K562 (cell line): ENCODE measurements around the gene WFDC12.

ENCODE experiments used
- ADNP ChIP-seq: fragments of 200-800 bp; sonication (Bioruptor generic); IDR thresholded peaks from 2 replicates; pipeline ENCODE4 v1.6.1; 2016; ENCODE audit warnings: missing genetic modification characterization, missing compliant biosample characterization
- BMI1 ChIP-seq: fragments of 150-350 bp; IDR thresholded peaks from 2 replicates; pipeline ENCODE4 v1.6.1; 2014; ENCODE audit warnings: low read length
- BRCA1 ChIP-seq, 2 experiments: fragments of 450-650 bp in 1 of 2; sonication (generic) in 1 of 2; formaldehyde crosslinking in 1 of 2; IDR thresholded peaks; 2 replicates each; pipeline versions ENCODE4 v1.5.0 to v1.6.1; 2017 to 2020; ENCODE audit warnings: mild to moderate bottlenecking in 1 of 2, missing genetic modification reagents in 1 of 2
- GABPA ChIP-seq: fragments of 200-800 bp; sonication (Bioruptor generic); conservative IDR thresholded peaks from 2 replicates; pipeline ENCODE4 v1.6.1; 2016; ENCODE audit warnings: low read depth, missing genetic modification characterization, missing compliant biosample characterization
- MEIS2 ChIP-seq: fragments of 450-650 bp; IDR thresholded peaks from 2 replicates; pipeline ENCODE4 v1.6.1; 2014; ENCODE audit warnings: mild to moderate bottlenecking; ENCODE audit not compliant: partially characterized antibody
- NR1H2 ChIP-seq: sonication (generic); formaldehyde crosslinking; IDR thresholded peaks from 2 replicates; pipeline ENCODE4 v1.4.0; 2020; ENCODE audit warnings: mild to moderate bottlenecking, missing genetic modification reagents
- SP1 ChIP-seq: sonication (generic); formaldehyde crosslinking; IDR thresholded peaks from 2 replicates; pipeline ENCODE4 v1.8.1; 2022; ENCODE audit warnings: mild to moderate bottlenecking, missing genetic modification reagents
- SRF ChIP-seq, 2 experiments: fragments of 250-450, 450-650 bp in 1 of 2; sonication (Bioruptor Pico) in 1 of 2; sonication (generic) in 1 of 2; formaldehyde crosslinking; IDR thresholded peaks; 2 replicates each; pipeline versions ENCODE4 v1.5.0 to v1.5.1; 2020 to 2022; ENCODE audit warnings: mild to moderate bottlenecking in 1 of 2, missing genetic modification reagents in 1 of 2
- STAT5A ChIP-seq: IDR thresholded peaks from 2 replicates; pipeline ENCODE4 v1.6.1; 2012; ENCODE audit warnings: low read length, inconsistent platforms, borderline replicate concordance
- TARDBP ChIP-seq: fragments of 450-650 bp; IDR thresholded peaks from 2 replicates; pipeline ENCODE4 v1.6.1; 2016
- TF ChIP-seq, protein P1 (sequence below), 2 experiments: fragments of 450-650 bp; formaldehyde crosslinking in 1 of 2; IDR thresholded peaks; 2 replicates each; pipeline versions ENCODE4 v1.4.0 to v1.6.1; 2014 to 2020; ENCODE audit warnings: mild to moderate bottlenecking in 2 of 2, borderline replicate concordance in 1 of 2, low read depth in 1 of 2
- TF ChIP-seq, protein P2 (sequence below), 3 experiments: IDR thresholded peaks in 2 of 3; conservative IDR thresholded peaks in 1 of 3; 2 replicates each; pipeline ENCODE4 v1.5.1; 2011 to 2012; ENCODE audit warnings: low read length in 3 of 3, mild to moderate bottlenecking in 3 of 3, control low read depth in 2 of 3, improper control_type of control experiment in 1 of 3, inconsistent platforms in 1 of 3, low read depth in 1 of 3, mixed read lengths in 1 of 3, moderate library complexity in 1 of 3; ENCODE audit not compliant: insufficient read depth in 2 of 3
- TF ChIP-seq, protein P3 (sequence below): IDR thresholded peaks from 2 replicates; pipeline ENCODE4 v1.6.1; 2012; ENCODE audit warnings: low read depth, low read length, improper control_type of control experiment, borderline replicate concordance

DNA sequence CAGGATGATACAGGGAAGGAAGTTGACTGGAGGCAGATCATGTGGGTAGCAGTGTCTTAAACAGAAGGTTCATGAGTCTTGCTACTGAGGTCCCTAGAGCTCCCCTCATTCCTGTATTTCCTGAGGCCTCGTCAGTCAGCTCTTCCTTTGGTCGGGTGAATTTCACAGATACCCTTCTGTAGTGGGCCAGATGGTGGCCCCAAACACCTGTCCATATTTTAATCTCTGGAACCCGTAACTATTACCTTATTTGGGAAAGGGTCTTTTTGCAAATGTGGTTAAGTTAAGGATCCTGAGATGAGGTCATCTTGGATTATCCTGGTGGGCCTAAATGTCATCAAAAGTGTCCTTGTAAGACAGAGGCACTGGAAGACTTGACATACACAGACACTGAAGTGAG lies 32.9 kb downstream of the WFDC12 start:
- no peak for TF ChIP-seq STAT5A
- TF ChIP-seq, protein P1, sequence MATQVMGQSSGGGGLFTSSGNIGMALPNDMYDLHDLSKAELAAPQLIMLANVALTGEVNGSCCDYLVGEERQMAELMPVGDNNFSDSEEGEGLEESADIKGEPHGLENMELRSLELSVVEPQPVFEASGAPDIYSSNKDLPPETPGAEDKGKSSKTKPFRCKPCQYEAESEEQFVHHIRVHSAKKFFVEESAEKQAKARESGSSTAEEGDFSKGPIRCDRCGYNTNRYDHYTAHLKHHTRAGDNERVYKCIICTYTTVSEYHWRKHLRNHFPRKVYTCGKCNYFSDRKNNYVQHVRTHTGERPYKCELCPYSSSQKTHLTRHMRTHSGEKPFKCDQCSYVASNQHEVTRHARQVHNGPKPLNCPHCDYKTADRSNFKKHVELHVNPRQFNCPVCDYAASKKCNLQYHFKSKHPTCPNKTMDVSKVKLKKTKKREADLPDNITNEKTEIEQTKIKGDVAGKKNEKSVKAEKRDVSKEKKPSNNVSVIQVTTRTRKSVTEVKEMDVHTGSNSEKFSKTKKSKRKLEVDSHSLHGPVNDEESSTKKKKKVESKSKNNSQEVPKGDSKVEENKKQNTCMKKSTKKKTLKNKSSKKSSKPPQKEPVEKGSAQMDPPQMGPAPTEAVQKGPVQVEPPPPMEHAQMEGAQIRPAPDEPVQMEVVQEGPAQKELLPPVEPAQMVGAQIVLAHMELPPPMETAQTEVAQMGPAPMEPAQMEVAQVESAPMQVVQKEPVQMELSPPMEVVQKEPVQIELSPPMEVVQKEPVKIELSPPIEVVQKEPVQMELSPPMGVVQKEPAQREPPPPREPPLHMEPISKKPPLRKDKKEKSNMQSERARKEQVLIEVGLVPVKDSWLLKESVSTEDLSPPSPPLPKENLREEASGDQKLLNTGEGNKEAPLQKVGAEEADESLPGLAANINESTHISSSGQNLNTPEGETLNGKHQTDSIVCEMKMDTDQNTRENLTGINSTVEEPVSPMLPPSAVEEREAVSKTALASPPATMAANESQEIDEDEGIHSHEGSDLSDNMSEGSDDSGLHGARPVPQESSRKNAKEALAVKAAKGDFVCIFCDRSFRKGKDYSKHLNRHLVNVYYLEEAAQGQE (IDR thresholded peaks at IDR 0.05; ENCODE audit: borderline replicate concordance), result no peak
- TF ChIP-seq, protein P1 (CRISPR knock-in tag; IDR thresholded peaks at IDR 0.05; ENCODE audit: low read depth), result no peak
- TF ChIP-seq, protein P2, sequence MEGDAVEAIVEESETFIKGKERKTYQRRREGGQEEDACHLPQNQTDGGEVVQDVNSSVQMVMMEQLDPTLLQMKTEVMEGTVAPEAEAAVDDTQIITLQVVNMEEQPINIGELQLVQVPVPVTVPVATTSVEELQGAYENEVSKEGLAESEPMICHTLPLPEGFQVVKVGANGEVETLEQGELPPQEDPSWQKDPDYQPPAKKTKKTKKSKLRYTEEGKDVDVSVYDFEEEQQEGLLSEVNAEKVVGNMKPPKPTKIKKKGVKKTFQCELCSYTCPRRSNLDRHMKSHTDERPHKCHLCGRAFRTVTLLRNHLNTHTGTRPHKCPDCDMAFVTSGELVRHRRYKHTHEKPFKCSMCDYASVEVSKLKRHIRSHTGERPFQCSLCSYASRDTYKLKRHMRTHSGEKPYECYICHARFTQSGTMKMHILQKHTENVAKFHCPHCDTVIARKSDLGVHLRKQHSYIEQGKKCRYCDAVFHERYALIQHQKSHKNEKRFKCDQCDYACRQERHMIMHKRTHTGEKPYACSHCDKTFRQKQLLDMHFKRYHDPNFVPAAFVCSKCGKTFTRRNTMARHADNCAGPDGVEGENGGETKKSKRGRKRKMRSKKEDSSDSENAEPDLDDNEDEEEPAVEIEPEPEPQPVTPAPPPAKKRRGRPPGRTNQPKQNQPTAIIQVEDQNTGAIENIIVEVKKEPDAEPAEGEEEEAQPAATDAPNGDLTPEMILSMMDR (IDR thresholded peaks at IDR 0.05 in 2 of 3, conservative IDR thresholded peaks at IDR 0.05 in 1 of 3; ENCODE audit: insufficient read depth in 2 of 3, low read depth in 1 of 3, low read length in 3 of 3), result no peak
- TF ChIP-seq ADNP (tag), result no peak
- no peak for TF ChIP-seq GABPA
- no peak for TF ChIP-seq BRCA1 (IDR thresholded peaks at IDR 0.05)
- TF ChIP-seq BRCA1 (CRISPR knock-in tag; IDR thresholded peaks at IDR 0.05), result no peak
- no peak for TF ChIP-seq NR1H2 (CRISPR knock-in tag)
- TF ChIP-seq TARDBP, result no peak
- TF ChIP-seq, protein P3, sequence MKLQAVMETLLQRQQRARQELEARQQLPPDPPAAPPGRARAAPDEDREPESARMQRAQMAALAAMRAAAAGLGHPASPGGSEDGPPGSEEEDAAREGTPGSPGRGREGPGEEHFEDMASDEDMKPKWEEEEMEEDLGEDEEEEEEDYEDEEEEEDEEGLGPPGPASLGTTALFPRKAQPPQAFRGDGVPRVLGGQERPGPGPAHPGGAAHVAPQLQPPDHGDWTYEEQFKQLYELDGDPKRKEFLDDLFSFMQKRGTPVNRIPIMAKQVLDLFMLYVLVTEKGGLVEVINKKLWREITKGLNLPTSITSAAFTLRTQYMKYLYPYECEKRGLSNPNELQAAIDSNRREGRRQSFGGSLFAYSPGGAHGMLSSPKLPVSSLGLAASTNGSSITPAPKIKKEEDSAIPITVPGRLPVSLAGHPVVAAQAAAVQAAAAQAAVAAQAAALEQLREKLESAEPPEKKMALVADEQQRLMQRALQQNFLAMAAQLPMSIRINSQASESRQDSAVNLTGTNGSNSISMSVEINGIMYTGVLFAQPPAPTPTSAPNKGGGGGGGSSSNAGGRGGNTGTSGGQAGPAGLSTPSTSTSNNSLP, result no peak
- TF ChIP-seq BMI1, result no peak
- no peak for TF ChIP-seq SP1 (CRISPR knock-in tag)
- TF ChIP-seq SRF (CRISPR knock-in tag; IDR thresholded peaks at IDR 0.05), result no peak
- no peak for TF ChIP-seq MEIS2
